Liver (tissue), 3 donors: ENCODE results near the gene FEZ2.

Experiments
- CTCF ChIP-seq: fragments of 150-350 bp; IDR thresholded peaks from 2 replicates; pipeline ENCODE4 v1.5.1; 2017; ENCODE audit warnings: improper control_type of control experiment, low read depth, low read length; ENCODE audit not compliant: missing input control
- EGR1 ChIP-seq, 2 donors: IDR thresholded peaks; 2 replicates each; pipeline ENCODE4 v1.6.1; 2016 to 2018; ENCODE audit warnings: antibody characterized with exemption in 2 of 2, low read depth in 2 of 2
- FOXA1 ChIP-seq: IDR thresholded peaks from 2 replicates; pipeline ENCODE4 v1.6.1; 2016; ENCODE audit warnings: antibody characterized with exemption
- GABPA ChIP-seq, 2 donors: IDR thresholded peaks in 1 of 2; conservative IDR thresholded peaks in 1 of 2; 2 replicates each; pipeline ENCODE4 v1.6.1; 2016; ENCODE audit warnings: antibody characterized with exemption in 2 of 2, mild to moderate bottlenecking in 1 of 2, moderate library complexity in 1 of 2
- HNF4A ChIP-seq, 2 donors: conservative IDR thresholded peaks; 2 replicates each; pipeline ENCODE4 v1.6.1; 2016; ENCODE audit warnings: antibody characterized with exemption in 2 of 2, mild to moderate bottlenecking in 2 of 2
- JUND ChIP-seq, 2 donors: IDR thresholded peaks; 2 replicates each; pipeline ENCODE4 v1.6.1; 2016; ENCODE audit warnings: antibody characterized with exemption in 2 of 2
- YY1 ChIP-seq: IDR thresholded peaks from 2 replicates; pipeline ENCODE4 v1.6.1; 2016; ENCODE audit warnings: antibody characterized with exemption, mild to moderate bottlenecking
- TF ChIP-seq, protein P1 (sequence below): IDR thresholded peaks from 2 replicates; pipeline ENCODE4 v1.6.1; 2016; ENCODE audit warnings: antibody characterized with exemption
- donor health status: healthy.
- donor health status: healthy.

DNA sequence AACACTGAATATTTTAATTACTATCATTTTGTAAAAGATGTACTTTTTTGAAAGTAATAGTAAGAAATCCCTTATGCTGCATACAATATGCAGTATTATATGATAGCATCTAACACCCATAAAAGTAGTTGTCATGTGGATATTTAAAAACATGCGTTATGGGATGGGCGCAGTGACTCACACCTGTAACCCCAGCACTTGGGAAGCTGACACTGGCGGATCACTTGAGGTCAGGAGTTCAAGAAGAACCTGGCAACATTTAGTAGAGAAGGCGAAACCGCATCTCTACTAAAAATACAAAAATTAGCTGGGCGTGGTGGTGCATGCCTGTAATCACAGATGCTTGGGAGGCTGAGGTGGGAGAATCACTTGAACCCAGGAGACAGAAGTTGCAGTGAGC, 88.9 kb downstream of the FEZ2 start:
- TF ChIP-seq EGR1 (IDR thresholded peaks at IDR 0.05; ENCODE audit: low read depth in 2 of 2) (no peak), CTCF (no peak), GABPA (IDR thresholded peaks at IDR 0.05 in 1 of 2, conservative IDR thresholded peaks at IDR 0.05 in 1 of 2) (no peak), JUND (IDR thresholded peaks at IDR 0.05) (no peak), FOXA1 (no peak), YY1 (no peak), HNF4A (conservative IDR thresholded peaks at IDR 0.05) (no peak)
- TF ChIP-seq, protein P1, sequence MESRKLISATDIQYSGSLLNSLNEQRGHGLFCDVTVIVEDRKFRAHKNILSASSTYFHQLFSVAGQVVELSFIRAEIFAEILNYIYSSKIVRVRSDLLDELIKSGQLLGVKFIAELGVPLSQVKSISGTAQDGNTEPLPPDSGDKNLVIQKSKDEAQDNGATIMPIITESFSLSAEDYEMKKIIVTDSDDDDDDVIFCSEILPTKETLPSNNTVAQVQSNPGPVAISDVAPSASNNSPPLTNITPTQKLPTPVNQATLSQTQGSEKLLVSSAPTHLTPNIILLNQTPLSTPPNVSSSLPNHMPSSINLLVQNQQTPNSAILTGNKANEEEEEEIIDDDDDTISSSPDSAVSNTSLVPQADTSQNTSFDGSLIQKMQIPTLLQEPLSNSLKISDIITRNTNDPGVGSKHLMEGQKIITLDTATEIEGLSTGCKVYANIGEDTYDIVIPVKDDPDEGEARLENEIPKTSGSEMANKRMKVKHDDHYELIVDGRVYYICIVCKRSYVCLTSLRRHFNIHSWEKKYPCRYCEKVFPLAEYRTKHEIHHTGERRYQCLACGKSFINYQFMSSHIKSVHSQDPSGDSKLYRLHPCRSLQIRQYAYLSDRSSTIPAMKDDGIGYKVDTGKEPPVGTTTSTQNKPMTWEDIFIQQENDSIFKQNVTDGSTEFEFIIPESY = no peak
